ENCODE measurements around the gene SLC4A1.
A peak's percentile ranks its signal among the peaks of the same experiment; 100 is the strongest.

Gene SLC4A1

DNA sequence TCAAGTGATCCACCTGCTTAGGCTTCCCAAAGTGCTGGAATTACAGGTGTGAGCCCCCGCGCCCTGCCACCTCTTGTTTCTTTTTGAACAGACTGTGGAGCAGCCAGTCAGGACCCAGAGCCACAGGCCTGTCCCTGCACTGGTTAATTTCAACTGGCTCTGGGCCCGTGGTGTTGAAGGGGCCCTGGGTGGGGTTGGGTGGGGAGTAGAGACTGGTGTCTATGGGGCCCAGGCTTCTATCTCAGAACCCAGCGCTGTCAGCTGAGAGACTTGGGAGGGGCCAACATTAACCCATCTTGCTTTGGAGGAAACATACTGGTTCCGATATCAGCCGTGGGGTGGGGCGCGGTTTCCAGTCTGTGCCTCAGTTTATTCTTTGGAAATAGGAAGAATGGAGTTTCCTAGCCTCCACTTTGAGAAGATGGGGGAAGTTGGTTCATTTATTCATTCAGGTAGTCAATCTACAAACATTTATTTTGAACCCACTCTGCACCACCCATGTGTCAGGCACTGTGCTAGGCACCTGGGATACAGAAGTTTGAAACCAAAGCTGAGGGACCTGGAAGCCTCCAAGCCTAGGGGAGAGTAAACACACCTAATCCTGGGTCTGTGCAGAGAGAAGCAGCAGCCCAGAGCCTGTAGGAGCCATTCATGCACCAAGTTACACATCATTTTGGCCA, 15.5 kb upstream of the SLC4A1 start:
- no peak for DNase-seq (ENCODE audit: low spot score)

DNA sequence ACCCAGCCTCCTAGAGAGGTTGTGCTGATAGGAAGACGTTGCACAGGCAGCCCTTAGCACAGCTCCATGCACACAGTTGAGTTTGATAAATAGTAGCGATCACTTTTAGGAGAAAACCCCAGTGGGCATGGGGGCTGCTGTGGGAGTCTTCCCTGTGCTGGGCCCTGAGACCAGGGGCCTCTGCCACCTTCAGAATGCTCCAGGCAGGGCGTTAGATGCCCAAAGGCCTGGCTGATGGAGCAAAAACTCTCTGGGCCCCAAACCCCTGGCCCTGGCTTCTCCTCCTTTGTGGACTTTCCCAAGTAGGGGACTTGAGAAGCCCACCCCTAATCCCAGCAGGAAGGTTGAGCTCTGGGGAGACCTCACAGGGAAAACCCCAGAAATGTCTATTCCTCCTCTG, 14.3 kb upstream of the SLC4A1 start:
- no peak for DNase-seq (ENCODE audit: low spot score)

DNA sequence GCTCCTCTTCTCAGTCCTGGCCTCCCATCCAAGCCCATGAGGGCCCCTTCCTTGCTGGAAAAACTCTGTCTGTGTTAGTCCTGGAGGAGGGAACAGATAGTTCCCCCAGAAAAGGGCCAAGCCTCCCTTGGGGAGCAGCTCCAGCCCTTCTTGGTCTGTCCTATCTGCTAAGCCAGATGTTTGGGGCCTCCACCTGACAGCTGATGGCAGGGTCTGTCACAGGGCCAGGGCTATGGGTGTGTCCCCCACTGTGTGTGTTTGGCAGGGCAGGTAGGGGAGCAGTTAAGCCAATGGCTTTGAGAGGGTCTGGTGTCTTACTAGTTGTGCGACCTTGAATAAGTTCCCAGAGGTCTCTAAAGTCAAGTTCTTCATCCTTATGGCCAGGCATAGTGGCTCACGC, 13.6 kb upstream of the SLC4A1 start:
- no peak for DNase-seq (ENCODE audit: low spot score)

DNA sequence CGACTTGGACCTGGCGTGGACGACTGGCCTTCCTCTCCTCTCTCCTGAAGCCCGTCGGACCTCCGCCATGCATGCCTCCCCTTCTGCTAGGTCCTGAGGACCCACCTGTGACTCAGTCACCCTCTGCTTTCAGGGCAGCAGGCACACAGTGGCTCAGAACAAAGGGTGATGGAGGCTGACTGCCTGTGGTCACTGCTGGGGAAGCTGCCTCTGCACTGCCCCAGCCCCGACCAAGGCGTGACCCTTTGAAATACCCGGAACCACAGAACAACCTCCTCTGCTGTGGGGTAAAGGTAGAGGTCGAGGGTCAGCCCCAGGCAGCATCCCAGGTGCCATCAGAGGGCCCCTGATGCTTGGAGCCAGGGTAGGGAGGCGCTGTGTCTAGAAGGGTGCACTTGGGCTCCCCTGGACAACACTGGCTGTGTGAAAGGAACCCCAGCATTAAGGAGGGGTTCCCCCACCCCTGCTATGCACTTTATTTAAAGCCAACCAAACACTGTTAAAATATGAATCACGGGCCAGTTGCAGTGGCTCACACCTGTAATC, 12.5 kb upstream of the SLC4A1 start:
- no peak for DNase-seq (ENCODE audit: low spot score)

DNA sequence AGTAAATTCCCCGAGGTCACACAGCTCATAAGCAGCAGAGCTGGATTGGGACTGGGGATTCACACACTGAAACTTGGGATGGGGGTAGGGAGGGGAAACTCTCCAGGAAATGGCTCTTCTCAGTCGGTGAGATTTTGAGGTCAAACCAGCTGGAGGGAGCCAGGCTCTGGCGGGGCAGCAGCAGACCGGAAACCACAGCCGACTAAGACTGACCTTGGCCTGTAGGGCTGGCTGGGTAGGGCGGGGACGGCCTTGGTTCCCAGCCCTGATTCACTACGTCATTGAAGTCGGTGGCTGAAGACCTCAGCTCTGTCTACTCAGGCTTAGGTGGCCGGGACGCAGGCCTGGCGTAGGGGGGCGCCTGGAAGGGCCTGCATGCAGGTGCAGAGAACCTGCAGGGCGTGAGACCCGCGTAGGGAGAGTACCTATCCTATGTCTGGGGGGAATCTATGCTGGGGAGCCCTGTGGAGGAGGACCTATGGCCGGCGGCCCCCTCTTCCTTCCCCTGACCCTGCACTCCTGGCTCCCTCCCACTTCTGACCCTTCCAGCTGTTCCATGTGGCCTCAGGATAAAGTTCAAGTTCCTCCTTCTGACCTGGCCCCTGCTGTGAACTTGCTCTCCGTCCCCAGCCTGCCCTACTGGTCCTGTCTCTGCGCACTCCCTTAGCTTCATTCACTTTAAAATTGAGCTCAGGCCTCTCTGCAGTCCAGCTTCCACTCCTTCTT, 11.9 kb upstream of the SLC4A1 start:
- DNase-seq (ENCODE audit: low spot score) = peak; percentile 80

DNA sequence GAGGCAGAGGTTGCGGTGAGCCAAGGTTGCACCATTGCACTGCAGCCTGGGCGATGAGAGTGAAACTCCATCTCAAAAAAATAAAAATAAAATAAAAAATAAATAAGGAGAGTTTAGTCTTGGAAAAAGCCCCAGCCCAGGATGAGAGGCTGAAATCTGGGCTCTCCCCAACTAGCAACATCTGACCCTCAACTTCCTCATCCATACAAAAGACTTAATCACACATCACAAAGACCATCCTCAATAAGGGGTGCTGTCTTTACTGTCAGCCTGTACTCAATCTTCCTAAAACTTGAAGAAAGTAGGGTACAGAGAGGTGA, 11.4 kb upstream of the SLC4A1 start:
- DNase-seq (ENCODE audit: low spot score) = no peak

DNA sequence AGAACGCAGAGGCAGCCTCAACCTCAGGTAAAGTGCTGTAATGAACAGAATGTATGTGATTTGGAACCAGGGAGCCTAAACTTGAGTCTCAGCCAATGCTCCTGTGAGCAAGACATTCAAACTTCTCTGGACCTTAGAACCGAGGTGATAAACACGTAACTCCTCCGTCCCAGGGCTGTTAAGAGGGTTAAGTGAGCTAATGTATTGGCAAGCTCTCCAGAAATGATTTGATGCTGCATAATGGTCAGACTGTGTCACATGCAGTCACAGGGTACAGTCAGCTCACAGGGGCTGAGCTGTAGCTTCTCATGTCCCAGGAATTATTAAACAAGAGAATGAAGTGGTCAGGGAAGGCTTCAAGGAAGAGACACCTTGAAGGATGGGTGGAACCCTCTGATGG, 10.0 kb upstream of the SLC4A1 start:
- no peak for DNase-seq (ENCODE audit: low spot score)

DNA sequence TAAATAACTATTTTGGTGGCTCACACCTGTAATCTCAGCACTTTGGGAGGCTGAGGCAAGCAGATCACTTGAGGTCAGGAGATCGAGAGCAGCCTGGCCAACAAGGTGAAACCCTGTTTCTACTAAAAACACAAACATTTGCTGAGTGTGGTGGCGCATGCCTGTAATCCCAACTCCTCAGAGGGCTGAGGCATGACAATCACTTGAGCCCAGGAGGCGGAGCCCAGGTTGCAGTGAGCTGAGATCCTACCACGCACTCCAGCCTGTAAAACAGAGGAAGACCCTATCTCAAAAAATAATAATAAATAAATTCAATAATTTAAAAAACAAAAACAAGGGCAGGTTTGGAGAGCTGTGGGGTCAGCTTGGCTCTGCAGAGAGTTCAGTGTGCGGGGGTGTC, 5.7 kb upstream of the SLC4A1 start:
- no peak for DNase-seq (ENCODE audit: low spot score)

DNA sequence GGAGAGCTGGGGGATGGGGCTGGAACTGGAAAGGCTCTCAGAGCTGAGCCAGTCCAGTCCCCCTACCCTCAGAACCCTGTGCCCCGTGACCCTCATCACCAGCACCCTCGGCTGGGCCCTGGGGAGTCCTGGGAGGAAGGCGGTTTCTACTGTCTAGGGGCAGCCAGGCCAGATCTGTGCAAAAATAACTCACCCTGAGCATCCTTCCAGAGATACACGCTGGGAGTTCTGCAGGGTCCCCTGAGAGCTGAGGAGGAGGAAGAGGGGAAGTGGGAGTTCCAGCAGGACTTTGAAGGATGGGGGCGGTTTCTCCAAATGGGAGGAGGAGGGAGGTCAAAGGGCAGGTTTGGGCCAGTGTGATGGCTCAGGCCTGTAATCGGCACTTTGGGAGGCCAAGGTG, 5.0 kb upstream of the SLC4A1 start:
- DNase-seq (ENCODE audit: low spot score) = no peak

DNA sequence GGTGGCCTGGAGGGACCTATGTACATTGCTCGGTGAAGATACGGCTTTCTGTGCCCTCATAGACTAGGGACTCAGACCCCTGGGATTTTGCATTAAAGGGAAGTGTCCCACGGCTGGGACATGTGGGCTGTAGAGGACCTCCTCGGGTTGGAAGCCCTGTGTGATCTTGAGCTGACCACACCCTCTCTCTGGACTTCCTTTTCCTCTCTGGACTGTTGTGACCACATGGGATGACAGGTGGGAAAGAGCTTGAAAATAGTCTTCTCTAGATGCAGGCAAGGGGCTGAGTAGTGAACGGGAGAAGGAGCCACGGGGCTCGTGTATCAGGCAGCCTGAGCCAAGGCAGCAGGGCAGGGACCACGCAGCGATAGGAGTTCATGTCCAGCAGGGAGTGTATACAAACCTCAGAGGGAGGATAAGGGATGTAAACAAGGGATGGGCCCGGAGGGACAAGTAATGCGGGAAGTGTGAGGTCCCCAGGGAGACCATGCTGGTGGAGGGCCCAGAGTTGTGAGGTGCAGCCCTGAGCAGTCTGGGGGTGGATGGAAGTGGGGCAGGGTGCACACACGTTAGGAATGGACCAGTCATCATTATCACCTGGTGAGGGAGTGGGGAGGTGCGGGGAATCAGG, 4.5 kb upstream of the SLC4A1 start:
- DNase-seq (ENCODE audit: low spot score) = no peak

DNA sequence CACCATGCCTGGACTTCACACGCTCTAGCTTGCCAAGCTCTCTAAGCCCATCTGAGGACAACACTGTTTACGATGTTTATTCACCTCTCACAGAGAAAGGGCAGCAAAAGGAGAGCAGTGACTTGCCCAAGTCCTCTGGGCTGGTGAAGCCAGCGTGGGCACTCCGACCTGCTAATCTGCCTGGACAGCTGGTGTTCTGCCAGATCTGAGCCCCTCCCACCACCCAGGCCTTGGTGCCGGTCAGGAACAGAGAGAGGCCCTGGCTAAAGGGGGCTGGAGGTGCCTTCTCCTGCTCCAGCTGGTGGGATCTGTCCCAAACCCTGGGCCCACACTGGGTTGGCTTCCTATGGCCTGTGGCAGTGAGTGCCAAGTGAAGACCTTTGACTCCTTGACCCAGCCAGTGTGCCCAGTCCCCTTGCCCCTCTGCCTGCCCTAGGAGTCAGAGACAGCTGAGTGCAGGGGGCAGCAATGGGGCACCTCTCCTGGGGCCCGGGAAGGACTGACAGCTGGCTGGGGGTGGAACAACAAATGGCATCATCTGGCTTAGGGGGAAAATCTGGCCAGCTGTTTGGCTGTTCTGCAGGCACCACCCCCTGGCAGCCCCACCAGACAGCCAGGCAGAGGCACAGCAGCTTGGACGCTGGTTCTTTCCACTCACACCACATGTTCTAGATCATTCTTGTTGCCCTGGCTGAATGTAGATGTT, 1.8 kb upstream of the SLC4A1 start:
- no peak for DNase-seq (ENCODE audit: low spot score)

DNA sequence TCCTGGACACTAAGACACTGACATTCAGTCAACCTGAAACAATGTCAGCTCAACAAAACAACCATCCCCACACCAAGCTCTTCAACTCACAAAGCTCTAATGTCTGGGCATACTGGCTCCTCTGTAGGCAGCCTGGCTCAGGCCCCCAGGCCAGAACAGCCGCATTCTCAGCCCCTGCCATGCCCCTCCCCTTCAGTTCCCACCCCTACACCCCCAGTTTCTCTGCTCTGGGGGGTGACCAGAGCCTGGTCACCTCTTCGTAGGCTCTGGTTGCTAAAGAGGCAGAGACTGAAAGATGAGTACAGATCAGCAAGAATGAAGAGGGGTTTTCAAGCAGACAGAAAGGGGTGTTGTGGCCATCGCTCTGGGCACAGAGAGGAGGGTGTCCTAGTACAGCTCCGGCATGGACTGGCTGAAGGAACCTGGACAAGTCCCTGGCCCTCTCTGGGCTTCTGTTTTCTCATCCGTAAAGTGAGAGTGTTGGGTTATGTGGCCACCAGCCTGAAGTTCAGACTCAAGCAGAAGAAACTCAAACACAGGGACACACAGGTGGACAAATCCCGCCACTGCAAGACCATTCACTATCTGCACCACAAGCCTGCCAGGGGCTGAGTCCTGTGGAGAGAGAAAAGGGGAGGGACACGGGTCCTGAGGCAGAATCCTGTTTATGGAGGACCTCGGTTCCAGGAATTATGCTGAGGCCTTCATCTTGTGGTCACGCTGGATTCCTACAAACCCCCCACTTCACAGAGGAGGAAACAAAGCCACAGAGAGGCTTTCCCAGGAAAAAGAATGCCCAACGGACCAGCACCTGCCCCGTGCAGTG, 987 bp upstream of the SLC4A1 start:
- no peak for DNase-seq (ENCODE audit: low spot score)

DNA sequence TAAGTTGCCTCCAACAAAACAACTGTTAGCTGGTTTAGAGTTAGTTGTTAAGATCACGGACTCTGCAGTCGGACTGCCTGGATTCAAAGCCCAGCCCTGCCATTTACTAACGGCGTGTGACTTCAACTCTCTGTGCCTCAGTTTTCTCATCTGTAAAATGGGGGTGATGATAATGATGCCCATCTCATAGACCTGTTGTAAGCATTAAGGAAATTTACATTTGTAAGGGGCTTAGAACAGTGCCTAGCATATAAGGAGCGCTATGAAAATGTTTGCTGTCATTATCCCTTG, 825 bp downstream of the SLC4A1 start:
- no peak for DNase-seq (ENCODE audit: low spot score)

DNA sequence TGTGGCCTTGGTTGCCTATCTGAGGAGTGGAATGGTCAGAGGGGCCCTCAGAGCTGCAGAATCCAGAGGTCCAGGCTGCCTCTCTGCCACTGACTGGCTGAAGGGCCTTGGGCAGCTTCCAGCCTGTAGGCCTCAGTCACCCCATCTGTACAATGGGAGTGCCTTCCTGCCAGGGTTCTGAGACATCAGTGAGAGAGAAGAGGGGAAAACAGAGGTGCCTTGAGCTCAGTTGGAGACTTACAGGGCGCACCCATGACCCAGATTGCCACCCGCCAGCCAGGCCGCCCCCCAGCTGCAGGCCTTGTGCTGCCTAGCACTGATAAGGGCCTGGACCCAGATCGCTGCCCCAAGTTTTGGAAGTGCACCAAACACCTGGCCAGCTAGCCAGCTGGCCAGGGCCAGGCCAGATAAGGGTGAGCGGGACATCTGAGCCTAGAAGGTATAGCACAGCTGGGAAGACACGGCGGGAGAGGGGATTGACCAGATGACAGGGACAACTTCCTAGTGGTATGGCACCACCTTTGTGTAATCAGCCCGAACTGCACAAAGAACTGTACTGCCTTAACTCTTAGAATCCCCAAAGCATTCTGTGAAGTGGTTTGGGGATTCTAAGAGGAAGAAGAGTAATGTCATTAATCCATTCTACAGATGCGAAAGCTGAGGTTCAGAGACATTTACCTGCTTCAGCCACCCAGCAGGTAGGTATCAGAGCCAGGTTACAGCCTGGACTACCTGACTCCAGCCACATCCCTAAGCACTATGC, 1.4 kb downstream of the SLC4A1 start:
- no peak for DNase-seq (ENCODE audit: low spot score)

DNA sequence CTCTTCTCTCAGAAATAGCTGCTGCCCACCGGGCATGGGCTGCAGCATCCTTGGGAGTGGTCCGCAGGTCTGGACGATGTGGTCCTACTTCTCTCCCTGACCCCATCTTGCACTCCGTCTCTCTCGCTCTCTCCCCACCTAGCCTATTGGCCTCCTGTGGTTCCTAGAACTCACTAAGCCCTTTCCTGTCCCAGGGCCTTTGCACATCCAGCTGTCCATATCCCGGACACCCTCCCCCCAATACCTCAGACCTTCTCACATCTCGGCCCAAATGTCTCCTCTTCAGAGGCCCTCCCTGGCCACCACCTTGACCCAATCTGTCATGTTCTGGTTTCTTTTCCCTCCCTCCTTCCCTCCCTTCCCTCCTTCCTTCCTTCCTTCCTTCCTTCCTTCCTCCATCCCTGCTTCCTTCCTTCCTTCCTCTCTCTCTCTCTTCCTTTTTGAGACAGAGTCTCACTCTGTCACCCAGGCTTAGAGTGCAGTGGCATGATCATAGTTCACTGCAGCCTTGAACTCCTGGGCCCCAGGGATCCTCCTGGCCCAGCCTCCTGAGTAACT, 4.5 kb downstream of the SLC4A1 start:
- DNase-seq (ENCODE audit: low spot score) = no peak

DNA sequence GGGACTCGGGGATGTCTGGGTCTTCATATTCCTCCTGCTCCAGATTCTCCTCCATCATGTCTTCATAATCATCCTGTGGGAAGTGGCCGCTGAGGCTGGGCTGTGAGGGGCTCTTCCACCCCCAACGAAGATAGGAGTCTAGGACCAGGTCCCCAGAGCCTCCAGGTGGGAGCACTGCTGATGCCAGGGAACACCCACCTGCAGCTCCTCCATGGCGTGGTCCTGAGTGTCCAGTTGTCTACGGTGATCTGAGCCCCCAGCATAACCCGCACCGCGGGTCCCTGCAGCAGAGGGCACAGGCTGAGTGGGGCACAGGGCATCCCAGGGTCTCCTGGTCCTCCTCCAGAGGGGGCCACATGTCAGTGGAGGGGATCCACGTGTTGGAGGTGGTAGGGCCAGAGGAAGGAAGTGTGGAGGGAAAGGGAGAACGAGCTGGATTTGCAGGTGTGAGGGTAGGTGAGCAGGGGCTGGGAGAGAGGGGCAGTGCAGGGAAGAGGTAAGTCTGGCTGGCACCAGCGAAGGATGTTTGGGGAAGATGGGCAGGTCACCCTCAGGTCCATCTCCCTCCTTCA, 5.2 kb downstream of the SLC4A1 start:
- DNase-seq (ENCODE audit: low spot score) = no peak

DNA sequence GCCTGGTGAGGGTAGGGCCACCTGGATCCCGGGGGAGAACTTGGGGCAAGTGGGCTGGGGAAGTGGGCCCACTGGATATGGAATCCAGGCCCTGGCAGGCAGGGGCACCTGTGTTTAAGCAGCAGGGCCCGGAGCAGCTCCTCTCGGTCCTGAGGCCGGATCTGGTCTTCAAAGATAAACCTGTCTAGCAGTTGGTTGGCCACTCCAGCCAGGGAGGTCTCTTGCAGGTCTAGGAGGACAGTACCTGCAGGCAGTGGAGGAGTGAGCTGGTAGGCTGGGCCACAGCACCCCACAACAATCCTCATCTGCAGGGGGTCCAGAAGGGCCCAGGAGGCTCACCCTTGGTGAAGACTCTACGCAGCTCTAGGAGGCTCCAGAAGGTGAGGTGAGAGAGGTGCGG, 7.6 kb downstream of the SLC4A1 start:
- DNase-seq (ENCODE audit: low spot score) = no peak

DNA sequence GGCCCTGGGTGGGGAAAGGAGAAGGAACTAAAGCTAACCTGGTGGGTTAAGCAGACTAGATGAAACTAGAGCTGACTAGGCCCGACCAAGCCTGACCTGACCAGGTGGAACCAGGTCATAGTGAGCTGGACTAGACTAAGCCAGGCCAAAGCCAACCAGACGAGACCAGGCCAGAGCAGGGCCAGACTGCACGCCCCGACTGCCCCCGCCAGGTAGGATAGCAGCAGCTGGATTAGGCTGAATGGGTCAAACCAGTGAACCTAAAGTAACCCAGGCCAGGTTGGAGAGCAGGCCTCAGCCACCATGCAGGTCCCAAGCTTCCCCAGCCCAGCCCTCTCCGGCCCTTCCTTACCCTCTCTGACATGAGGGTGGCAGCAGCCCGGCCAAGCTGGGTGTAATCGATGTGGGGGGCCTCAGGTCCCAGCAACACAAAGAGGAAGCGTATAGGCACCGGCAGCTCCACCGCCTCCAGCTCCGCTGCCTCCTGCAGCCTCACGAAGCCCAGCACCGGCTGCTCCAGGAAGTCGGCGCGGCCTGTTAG, 9.1 kb downstream of the SLC4A1 start:
- no peak for DNase-seq (ENCODE audit: low spot score)

DNA sequence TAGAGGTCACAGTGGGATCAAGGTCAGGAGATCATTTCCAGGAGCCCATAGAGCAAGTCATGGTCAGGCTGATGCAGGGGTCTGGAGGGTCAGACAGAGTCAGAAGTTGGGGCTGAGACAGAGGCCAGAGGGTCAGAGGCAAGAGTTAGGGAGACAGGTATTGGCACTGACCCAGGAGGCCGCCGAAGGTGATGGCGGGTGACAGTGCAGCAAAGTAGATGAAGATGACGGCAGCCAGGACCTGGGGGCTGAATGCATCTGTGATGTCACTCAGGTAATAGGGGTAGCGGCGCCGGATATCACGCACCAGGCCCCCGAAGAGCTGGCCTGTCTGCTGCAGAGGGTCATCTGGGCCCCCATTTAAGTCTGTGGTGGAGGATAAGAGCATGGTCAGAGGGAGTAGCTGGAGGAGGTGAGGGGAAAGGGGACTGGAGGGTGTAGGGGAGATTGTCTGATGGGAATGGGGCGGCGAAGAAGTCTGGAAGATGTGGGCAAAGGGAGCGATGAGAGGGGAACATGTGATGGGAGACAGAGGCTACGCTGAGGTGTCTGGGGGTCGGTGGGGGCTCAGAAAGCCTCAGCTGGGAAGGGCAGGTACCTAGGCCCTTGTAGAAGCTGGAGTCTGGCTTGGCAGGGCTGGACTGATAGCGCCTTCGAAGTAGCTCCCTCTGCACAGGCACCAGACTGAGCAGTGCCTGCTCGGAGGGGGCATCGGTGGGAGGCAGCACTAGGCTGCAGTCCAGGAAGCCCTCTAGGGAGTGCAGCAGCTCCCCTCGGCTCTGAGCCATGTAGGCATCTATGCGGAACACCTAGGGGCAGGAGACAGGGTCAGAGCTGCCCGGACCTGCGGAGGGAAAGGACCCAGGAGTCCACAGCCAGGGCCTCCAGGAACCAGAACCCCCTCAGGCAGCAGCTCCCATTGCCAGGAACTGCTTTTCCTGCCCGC, 9.8 kb downstream of the SLC4A1 start:
- DNase-seq (ENCODE audit: low spot score) = no peak
